ENCODE measurements around the gene CARMIL3.
"Not testable (repeated sequence)": the region's sequence is repeated elsewhere in the genome, so short reads cannot be mapped to it uniquely, and the experiment has no call there.

Gene CARMIL3, protein sequence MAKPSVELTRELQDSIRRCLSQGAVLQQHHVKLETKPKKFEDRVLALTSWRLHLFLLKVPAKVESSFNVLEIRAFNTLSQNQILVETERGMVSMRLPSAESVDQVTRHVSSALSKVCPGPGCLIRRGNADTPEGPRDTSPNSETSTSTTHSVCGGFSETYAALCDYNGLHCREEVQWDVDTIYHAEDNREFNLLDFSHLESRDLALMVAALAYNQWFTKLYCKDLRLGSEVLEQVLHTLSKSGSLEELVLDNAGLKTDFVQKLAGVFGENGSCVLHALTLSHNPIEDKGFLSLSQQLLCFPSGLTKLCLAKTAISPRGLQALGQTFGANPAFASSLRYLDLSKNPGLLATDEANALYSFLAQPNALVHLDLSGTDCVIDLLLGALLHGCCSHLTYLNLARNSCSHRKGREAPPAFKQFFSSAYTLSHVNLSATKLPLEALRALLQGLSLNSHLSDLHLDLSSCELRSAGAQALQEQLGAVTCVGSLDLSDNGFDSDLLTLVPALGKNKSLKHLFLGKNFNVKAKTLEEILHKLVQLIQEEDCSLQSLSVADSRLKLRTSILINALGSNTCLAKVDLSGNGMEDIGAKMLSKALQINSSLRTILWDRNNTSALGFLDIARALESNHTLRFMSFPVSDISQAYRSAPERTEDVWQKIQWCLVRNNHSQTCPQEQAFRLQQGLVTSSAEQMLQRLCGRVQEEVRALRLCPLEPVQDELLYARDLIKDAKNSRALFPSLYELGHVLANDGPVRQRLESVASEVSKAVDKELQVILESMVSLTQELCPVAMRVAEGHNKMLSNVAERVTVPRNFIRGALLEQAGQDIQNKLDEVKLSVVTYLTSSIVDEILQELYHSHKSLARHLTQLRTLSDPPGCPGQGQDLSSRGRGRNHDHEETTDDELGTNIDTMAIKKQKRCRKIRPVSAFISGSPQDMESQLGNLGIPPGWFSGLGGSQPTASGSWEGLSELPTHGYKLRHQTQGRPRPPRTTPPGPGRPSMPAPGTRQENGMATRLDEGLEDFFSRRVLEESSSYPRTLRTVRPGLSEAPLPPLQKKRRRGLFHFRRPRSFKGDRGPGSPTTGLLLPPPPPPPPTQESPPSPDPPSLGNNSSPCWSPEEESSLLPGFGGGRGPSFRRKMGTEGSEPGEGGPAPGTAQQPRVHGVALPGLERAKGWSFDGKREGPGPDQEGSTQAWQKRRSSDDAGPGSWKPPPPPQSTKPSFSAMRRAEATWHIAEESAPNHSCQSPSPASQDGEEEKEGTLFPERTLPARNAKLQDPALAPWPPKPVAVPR (N-terminal part only)

DNA sequence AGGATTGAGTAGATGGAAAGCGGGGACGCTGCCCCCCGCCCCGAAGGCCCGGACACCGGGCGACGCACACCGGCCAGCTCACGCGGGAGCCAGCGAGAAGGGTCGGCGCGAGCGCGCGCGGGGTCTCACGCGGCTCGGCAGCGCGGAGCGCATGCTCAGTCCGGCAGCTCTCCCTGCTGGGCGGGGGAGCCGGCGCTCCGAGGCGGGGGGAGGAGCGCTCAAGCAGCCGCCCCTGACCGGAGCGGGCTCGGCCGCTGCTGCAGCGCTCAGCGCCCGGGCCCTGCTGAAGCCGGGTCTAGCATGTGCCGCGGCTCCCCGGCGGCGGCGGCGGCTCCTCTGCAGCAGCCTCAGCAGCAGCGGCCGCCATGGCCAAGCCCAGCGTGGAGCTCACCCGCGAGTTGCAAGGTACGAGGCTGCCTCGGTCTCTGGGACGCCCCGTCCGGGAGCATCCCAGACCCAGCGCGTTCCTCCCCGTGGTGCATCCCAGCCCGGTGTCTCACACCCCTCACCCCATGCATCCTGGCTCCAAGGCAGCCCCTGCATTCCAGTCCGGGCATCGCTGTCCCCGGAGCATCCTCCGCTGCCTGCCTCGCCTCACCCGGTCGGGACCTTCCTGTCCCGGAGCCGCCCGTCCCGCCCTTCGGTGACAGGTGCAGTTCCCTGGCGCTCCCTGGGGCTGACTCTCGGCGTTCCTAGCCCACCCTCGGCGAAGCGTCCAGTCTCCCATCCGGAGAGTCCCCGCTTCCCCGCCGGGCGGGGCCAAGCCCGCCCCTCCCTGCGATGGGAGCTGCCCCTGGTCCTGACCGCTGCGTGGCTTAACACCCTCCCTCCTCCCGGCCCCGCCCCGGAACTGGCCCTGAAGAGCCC is at the start of gene CARMIL3:
TSS of gene CARMIL3 (plus strand) at position 221 of the 867 bp plus-strand sequence. CDS start at position 366, 145 bp downstream.
- DNase-seq: peak in 53 of 58 donors; percentile 22 to 82 (median 66)

DNA sequence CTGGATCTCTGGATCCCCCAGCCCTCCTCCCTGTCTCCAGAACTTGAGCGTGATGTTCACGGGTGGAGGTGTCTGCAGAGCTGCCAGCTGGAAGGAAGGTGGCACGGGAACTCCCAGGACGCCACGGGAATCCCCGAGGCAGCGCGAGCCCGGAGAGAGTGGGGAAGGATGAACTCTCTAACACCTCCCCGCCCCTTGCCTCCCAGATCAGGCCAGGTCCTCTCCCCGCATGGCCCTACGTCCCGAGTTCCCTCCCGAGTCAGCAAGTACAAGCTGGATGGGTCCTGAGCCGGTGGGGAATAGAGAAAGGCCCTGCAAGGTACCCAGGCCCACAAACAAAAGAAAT is 45.4 kb upstream of the CARMIL3 start:
- not testable (repeated sequence) for DNase-seq

DNA sequence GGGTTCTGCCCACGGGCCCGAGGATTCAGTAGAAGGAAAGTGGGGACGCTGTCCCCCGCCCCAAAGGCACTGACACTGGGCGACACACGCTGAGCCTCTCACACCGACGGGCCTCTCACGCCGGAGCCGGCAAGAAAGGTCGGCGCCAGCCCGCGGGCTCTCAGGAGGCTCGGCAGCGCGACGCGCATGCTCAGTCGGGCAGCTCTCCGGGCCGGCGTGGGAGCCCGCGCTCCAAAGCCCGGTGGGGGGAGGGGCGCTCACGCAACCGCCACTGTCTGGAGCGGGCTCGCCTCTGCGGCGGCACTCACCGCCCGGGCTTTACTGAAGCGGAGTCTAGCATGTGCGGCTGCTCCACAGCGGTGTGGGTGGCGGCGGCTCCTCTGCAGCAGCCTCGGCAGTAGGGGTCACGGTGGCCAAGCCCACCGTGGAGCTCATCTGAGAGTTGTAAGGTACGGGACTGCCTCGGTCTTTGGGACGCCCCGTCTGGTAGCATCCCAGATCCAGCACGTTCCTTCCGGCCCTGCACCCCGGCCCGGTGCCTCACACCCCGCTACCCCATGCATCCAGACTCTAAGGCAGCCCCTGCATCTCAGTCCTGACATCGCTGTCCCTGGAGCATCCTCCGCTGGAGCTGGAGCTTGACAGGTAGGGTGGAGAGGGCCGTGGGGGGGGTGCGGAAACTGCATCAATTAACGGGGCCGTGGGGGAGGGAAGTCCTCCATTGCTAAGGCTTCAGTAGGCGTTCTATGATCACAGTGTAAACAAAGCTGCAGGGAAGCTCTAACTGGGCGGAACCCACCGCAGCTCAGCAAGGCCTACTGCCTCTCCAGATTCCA is 44.8 kb upstream of the CARMIL3 start:
- DNase-seq: peak in 35 of 58 donors; percentile 11 to 68 (median 45)

DNA sequence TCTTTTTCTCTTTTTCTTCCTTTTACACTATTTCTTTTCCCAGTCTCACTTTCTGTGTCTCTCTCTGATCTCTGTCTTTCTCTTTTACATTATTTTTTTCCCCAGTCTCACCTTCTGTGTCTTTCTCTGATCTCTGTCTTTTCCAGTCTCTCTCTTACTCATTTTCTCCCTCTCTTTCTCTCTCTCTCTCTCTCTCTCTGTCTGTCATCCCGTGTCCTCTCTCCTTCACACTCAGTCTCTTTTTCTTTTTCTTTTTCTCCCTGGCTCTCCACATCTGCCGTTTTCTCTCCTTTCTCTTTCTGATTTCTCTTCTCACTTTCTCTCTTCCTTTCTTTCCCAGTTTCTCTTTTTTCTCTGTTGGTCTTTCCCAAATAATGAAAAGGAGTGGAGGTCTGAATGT is 40.8 kb upstream of the CARMIL3 start:
- no peak for DNase-seq

DNA sequence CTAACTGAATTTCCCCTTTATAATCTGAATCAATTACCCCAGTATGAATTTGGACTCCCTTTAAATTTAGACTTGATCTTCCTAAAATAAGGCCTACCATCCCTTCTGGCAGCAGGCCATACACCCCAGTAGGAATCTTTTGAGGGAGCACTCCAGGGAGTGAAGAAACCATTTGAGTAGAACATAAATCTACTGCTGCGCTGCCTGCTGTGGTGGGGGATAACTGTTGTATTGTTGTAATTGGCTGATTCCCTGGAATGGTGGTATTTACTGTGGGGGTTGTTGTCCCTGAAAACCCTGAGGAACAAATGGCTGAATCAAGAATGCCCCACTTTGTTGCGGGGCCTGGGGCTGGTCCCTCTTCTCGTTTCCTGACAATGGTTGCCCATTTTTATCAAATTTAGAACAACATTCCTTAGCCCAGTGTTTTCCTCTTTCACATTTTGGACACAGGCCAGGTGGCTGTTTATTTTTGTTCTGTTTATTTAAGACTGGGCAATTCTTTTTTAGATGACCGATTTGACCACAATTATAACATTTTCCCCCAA is 39.0 kb upstream of the CARMIL3 start:
- DNase-seq: not testable (repeated sequence)

DNA sequence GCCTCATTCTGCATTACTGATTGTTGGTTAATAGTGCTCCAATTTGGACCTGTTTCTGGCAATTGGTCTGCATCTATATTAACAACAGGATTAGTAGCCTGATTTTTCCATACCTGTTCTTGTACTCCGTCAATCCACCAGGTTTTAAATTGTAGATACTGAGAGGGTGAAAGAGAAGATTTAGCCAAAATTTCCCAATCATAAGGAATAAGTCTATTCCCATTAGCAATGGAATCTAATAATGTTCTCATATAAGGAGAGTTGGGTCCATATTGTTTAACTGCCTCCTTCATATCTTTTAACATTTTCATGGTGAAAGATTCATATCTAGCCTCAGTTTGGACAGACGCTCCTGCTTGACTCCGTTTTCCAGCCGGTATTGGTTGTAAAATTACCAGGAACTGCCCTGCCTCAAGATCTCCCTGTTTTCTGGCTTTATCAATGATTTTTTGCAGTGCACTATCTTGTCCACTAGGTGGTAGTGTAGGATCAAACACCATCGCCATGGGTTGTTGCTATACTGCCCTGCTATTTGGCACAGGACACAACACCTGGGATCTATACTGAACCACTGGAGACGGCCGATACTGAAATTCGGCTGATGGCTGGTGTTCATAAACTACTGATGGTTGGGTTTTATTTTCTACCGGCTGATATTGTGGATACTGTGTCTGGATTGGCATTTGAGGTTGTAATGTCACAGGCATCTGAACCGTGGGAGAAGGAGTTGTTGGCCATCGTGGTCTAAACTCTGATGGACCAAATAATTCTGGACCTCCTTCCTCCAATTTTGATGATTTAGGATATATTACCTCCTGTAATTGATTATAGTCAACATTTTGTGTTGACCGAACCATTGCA is 37.9 kb upstream of the CARMIL3 start:
- peak in 28 of 58 donors; percentile 9 to 77 (median 24) for DNase-seq

DNA sequence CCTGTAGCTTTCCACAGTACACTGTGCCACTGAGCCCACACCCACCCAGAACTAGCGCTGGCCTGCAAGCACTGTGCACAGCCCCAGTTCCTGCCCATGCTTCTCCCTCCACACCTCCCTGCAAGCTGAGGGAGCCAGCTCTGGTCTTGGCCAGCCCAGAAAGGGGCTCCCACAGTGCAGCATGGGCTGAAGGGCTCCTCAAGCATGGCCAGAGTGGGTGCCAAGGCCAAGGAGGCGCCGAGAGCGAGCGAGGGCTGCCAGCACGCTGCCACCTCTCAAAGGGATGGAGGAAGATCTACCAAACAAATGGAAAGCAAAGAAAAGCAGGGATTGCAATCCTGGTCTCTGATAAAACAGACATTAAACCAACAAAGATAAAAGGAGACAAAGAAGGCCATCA is 36.1 kb upstream of the CARMIL3 start:
- DNase-seq: not testable (repeated sequence)

DNA sequence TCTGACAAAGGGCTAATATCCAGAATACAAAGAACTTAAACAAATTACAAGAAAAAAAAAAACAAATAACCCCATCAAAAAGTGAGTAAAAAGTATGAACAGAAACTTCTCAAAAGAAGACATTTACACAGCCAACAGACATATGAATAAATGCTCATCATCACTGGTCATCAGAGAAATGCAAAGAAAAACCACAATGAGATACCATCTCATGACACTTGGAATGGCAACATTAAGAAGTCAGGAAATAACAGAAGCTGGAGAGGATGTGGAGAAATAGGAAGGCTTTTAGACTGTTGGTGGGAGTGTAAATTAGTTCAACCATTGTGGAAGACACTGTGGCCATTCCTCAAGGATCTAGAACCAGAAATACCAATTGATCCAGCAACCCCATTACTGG is 32.8 kb upstream of the CARMIL3 start:
- not testable (repeated sequence) for DNase-seq

DNA sequence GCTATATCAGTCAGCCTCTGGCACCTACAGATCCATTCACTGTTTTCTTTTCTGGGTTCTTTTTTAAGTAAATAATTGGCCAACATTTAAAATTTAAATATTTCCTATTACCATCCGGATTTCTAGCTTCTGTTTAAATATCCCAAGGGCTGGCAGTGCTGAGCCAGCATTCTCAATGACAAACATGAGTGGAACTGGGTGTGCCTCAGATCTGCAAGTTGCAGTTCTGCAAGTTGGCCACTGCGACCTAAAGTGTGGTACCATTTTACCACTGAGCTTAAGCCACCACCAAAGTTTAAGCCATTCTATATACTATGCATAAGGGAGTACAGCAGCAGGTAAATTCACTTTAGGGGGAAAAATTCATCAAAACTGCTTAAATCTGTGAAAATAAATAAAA is 31.9 kb upstream of the CARMIL3 start:
- not testable (repeated sequence) for DNase-seq

DNA sequence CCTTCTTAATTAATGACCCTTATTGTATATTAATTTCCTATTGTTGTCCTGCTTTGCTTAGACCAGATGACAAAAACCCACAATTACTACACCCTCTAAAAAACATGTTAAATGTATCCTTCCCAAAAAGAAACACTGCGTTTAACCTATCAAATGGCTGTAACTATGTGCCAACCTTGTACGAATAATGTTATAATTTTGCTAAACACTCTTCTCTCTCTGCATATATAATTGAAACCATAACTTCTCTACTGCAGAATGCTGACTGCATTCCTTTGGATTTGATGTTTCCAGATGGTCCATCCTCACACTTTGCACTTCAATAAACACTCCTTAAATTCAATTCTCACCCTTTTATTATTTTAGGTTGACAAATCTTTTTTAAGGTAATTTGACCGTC is 31.3 kb upstream of the CARMIL3 start:
- not testable (repeated sequence) for DNase-seq

DNA sequence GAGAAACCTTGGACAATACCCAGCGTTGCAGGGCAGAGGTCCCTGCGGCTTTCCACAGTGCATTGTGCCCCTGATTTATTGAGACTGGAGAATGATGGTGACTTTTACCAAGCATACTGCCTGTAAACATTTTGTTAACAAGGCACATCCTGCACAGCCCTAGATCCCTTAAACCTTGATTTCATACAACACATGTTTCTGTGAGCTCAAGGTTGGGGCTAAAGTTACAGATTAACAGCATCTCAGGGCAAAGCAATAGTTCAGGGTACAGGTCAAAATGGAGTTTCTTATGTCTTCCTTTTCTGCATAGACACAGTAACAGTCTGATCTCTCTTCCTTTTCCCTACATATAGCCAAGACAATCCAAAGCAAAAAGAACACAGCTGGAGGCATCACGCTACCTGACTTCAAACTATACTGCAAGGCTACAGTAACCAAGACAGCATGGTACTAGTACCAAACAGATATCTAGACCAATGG is 26.8 kb upstream of the CARMIL3 start:
- not testable (repeated sequence) for DNase-seq

DNA sequence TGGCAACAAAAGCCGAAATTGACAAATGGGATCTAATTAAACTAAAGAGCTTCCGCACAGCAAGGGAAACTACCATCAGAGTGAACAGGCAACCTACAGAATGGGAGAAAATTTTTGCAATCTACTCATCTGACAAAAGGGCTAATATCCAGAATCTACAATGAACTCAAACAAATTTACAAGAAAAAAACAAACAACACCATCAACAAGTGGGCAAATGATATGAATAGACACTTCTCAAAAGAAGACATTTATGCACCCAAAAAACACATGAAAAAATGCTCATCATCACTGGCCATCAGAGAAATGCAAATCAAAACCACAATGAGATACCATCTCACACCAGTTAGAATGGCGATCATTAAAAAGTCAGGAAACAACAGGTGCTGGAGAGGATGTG is 22.1 kb upstream of the CARMIL3 start:
- not testable (repeated sequence) for DNase-seq

DNA sequence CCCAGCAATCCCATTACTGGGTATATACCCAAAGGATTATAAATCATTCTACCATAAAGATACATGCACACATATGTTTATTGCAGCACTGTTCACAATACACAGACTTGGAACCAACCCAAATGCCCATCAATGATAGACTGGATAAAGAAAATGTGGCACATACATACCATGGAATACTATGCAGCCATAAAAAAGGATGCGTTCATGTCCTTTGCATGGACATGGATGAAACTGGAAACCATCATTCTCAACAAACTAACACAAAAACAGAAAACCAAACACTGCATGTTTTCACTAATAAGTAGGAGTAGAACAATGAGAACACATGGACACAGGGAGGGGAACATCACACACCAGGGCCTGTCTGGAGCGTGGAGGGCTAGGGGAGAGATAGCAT is 20.5 kb upstream of the CARMIL3 start:
- not testable (repeated sequence) for DNase-seq

DNA sequence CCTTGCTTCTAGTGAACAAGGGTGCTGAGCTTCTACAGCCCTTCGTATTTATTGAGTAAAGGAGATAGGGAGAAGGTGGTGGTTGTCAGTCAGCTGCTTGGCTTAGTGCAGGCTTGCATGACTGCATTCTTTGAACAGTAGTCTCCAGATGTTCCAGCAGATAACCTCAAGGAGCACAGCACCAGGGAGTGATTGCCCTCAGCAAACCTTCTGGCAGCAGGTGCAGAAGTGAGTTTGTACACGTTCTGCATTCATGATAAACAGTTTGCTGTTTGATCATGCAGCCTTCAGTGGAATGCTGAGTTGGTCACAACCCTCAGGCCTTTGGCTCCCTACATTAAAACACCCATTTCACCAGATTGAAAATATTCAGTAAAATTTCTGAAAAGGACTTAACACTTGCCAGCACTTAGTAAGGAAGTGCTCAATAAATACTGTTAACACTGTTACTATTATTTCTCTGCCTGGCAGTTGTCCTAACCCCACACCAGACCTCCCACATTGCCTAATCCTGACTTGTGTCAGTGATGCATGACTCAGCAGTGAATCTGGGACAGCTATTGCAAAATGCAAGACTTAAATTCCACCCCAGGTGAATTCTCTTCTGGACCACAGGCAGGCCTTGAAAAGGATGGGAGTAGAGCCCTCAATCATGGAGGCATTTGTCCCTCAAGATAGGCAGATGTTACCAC is 18.9 kb upstream of the CARMIL3 start:
- no peak for DNase-seq

DNA sequence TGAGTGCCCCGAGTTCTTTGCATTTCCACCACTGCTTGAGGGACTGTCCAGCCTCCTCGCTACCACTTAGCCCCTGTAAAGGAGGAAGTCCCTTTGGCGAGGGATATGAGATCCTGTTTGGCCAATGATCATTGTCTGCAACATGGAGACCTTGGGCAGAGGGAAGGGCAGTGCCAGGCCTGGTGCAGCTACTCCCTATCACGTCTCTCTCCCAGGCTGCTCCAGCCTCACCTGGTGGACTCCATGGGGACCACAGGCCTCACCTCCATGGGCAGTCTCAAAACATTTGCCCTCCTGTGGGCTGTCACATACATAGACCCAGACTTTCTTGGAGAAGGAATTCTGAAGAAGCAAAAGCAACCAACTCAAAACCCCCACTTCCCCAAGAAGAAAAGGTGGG is 16.0 kb upstream of the CARMIL3 start:
- DNase-seq: not testable (repeated sequence)

DNA sequence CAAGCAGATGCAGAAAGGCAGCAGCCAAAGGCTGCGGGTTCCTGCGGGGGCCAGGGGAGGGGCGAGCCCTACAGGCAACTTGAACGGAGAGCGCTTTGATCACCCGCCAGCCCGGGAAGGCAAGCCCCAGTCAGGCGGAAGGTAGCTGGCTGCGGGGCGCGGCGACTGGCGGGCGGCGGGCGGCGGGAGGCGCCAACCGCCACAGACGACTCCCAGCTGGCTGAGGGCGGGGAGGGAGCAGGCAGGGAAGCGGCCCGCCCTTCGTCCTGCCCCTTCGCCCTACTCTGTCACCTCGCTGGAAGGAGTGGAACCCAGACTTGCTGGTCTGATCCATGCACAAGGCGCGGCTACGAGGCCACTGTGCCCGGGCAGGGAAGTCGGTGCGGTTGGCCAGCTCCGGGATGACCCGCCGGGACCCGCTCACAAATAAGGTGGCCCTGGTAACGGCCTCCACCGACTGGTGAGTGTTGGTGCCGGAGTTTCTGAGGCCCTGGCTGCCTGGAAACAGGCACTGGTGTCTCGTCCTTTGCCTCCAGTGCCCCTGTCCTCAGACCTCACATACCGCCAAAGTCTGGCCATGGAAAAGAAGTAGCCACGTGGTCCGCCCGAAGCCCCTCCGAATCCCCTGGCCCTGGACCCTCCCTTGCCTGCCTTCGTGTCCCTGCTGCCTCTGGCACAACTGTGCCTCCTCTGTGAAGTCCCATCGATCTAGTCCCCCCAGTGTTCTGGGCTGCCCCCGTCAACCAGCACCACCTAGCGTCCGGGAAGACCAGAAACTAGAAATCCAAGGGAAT is 15.4 kb upstream of the CARMIL3 start:
- DNase-seq: peak in 52 of 58 donors; percentile 43 to 87 (median 68)
